Bronchial epithelial cell (primary cell): ENCODE data around the gene SPATA25. TPM values are rescaled to one million over a fixed set of nuclear protein-coding genes. Genes with fewer than 3 reads are reported as not detected.
A peak's percentile ranks its signal among the peaks of the same experiment; 100 is the strongest.

ENCODE experiments used
- DNase-seq: peaks from one replicate; pipeline ENCODE4 v3.0.0-alpha.2; 2010; ENCODE audit warnings: low read depth
- FAIRE-seq: peaks from 2 replicates; lab custom pipeline; 2011; peaks lifted over from hg19 to GRCh38; lab: Jason Lieb, UNC
- H3K27me3 ChIP-seq: 2 replicates; pipeline ENCODE4 v1.5.1; 2011; ENCODE audit warnings: low read length; ENCODE audit not compliant: control insufficient read depth, insufficient read depth
- H3K36me3 ChIP-seq: 2 replicates; pipeline ENCODE4 v1.5.1; 2011; ENCODE audit warnings: low read length; ENCODE audit not compliant: control insufficient read depth, insufficient read depth
- H3K4me3 ChIP-seq: 2 replicates; pipeline ENCODE4 v1.5.1; 2011; ENCODE audit warnings: mild to moderate bottlenecking, low read depth, low read length, control low read depth
- total RNA-seq: library from RNA; depleted of rRNA; stranded (reverse); fragments of >200 nt; gene quantifications from 2 replicates; pipeline ENCODE4 v1.2.1, GENCODE V29; 2014
- TF ChIP-seq, protein P1 (sequence below): IDR thresholded peaks from 2 replicates; pipeline ENCODE4 v1.5.1; 2011; ENCODE audit warnings: mild to moderate bottlenecking, moderate library complexity, low read length, control low read depth, inconsistent platforms; ENCODE audit not compliant: insufficient read depth, severe bottlenecking

The SPATA25 gene
- total RNA-seq, 1 donor from 2014 or later, result 0.53 TPM

GRCh38 chr20:45890985-45891983 lies 3.9 kb upstream of the SPATA25 start, which contains the start of the genes CTSA and NEURL2:
Gene CTSA, plus strand, starts transcription at chr20:45891335. Its CDS starts 234 bp downstream, at chr20:45891569.
Gene NEURL2, minus strand, starts transcription at chr20:45891208. Its CDS starts 217 bp downstream, at chr20:45890991.
- FAIRE-seq, result no peak
- TF ChIP-seq, protein P1, sequence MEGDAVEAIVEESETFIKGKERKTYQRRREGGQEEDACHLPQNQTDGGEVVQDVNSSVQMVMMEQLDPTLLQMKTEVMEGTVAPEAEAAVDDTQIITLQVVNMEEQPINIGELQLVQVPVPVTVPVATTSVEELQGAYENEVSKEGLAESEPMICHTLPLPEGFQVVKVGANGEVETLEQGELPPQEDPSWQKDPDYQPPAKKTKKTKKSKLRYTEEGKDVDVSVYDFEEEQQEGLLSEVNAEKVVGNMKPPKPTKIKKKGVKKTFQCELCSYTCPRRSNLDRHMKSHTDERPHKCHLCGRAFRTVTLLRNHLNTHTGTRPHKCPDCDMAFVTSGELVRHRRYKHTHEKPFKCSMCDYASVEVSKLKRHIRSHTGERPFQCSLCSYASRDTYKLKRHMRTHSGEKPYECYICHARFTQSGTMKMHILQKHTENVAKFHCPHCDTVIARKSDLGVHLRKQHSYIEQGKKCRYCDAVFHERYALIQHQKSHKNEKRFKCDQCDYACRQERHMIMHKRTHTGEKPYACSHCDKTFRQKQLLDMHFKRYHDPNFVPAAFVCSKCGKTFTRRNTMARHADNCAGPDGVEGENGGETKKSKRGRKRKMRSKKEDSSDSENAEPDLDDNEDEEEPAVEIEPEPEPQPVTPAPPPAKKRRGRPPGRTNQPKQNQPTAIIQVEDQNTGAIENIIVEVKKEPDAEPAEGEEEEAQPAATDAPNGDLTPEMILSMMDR, result peak; percentile 16
- no peaks in the 10 kb centered on the region for H3K27me3 ChIP-seq
- peak; percentile 62 for DNase-seq
- H3K4me3 ChIP-seq, result peak within 1 kb of the TSS; percentile 89
- H3K36me3 ChIP-seq, result peaks cover 6% of the 10 kb centered on the region

- H3K36me3 ChIP-seq, result peaks cover 7% of the 10 kb centered on the region
- FAIRE-seq (no peak), DNase-seq (peak; percentile 54)
- TF ChIP-seq, protein P1, result peak; percentile 70
- no peaks in the 10 kb centered on the region for H3K27me3 ChIP-seq
- peak overlapping the region; percentile 89 for H3K4me3 ChIP-seq
These were observed 2.9 kb upstream of the SPATA25 start for GRCh38 chr20:45890077-45890984.

DNA sequence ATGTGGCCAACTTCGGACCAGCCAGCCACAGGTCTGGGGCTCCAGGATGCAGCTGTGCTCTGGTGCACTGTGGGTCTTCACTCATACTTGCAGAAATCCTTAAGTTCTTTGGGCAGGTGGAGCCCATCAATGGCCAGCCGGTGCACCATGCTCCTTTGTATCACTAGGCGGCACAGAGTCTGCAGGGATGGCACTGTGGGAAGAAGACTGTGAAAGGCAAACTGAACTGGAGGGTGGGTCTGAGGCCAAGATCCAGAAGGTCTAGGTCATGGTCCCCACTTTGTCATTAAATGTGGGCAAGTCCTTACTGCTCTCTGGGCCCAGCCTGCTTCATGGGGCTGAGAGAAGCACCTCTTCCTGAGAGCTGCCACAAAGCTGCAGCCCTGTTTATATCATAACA lies 1.3 kb upstream of the SPATA25 start:
- DNase-seq (no peak), FAIRE-seq (no peak)
- no peaks in the 10 kb centered on the region for H3K27me3 ChIP-seq
- H3K4me3 ChIP-seq, result no peak overlapping the region
- H3K36me3 ChIP-seq, result peaks cover 2% of the 10 kb centered on the region
- TF ChIP-seq, protein P1, result no peak

- H3K36me3 ChIP-seq, result peaks cover 9% of the 10 kb centered on the region
- FAIRE-seq, result no peak
- no peaks in the 10 kb centered on the region for H3K27me3 ChIP-seq
- H3K4me3 ChIP-seq, result no peak overlapping the region
- DNase-seq, result no peak
- TF ChIP-seq, protein P1, result no peak
These were observed 654 bp downstream of the SPATA25 start for GRCh38 chr20:45886590-45887345.

DNA sequence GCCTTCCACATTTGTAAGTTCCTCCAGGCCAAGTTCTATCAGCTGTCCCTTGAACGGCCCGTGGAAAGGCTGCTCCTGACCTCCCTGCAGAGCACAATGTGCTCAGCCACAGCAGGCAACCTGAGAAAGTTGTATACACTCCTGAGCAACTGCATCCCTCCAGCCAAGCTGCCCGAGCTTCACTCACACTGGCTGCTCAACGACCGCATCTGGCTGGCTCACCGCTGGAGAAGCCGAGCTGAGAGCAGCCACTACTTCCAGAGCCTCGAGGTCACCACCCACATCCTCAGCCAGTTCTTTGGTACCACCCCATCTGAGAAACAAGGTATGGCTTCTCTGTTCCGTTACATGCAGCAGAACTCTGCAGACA lies 4.3 kb downstream of the SPATA25 start:
- DNase-seq, result no peak
- no peak overlapping the region for H3K4me3 ChIP-seq
- no peak for FAIRE-seq
- H3K27me3 ChIP-seq, result no peaks in the 10 kb centered on the region
- H3K36me3 ChIP-seq, result peaks cover 10% of the 10 kb centered on the region
- TF ChIP-seq, protein P1, result no peak
